Hematopoietic multipotent progenitor cell (in vitro differentiated cells): ENCODE data around the gene SHF. TPM values are rescaled to one million over a fixed set of nuclear protein-coding genes. Genes with fewer than 3 reads are reported as not detected.

Experiments
- DNase-seq, 3 donors: peaks; one replicate each; pipeline ENCODE4 v3.0.0-alpha.2; 2011 to 2015; ENCODE audit warnings: low read depth in 2 of 3, low spot score in 2 of 3
- total RNA-seq: library from RNA; depleted of rRNA; stranded (reverse); fragments of >200 nt; gene quantifications from one replicate; pipeline ENCODE4 v1.2.3, GENCODE V29; 2012

The SHF gene
- total RNA-seq, 1 donor = 24.5 TPM

DNA sequence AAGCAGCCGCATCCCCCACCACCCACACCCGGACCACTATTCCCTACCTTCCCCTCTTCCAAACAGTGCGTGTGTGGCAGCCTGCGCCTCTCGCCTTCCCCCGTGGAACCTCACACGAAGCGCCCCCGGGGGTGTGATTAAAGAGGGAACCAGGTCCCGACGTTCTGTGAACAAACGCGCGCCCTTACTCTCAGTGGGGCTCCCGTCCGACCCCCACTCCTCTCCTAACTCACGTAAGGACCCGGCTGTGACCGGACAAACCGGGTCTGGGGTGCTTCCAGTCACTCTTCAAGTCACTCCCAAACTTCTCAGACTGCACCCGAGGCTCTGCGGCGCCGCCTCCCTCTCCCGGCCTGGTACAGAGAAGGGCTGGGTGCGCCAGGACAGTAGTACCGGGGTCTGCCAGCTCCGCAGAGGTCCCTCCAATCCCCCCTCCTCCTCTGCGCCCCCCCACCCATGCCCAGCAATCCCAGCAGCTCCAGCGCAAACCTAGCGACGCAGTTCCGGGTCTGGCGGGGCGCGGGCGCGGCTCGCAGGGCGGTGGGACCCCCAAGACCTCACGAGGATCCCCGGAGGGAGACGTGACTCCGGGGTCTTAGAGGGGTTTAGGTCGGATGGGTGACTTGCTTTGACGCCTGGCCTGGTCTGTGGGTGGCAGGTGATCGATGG is 58.7 kb downstream of the SHF start:
- no peak for DNase-seq

- peak in 1 of 3 donors; percentile 70 for DNase-seq
Measured at GRCh38 chr15:45126535-45127158, 61.1 kb downstream of the SHF start.

DNA sequence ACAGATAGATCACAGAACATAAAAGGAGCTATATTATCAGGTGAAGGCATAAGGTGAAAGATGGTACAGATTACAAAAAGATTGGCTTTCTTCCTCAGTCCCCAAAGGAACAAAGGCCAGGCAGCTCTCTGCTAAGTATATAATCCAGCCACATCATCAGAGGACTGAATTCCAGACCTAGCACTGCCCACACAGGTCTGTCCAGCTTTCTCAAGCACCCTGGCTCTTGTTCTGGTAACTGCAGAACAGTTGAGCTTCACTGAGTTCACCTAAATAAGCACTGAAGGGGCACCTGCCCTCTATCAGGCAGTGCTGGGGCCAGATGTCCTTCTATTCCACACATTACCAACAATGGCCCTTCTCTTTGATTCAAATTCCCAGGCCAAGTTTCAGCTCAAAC is 64.4 kb downstream of the SHF start:
- DNase-seq = no peak

GRCh38 chr15:45122719-45123118 is 65.0 kb downstream of the SHF start:
- DNase-seq = no peak

GRCh38 chr15:45121706-45122417 is 65.9 kb downstream of the SHF start:
- no peak for DNase-seq

DNA sequence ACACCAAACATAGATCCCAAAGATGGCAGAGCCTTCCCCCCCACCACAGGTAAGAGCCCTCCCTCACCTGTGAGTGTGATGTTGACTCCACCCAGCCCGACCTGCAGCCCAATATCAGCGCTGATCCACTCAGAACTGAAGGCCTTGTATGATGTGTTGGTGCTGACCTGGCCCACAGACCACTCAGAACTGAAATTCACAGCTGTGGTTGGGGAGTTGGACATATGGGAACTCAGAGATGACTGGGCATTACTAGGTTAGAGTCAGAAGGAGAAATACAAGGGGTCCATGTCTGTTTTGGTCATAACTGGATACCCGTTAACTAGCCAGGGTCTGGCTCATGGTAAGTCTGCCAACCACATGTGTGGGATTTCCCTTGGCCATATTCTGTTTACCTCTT is 66.7 kb downstream of the SHF start:
- DNase-seq = no peak

- no peak for DNase-seq
Measured at GRCh38 chr15:45120081-45120972, 67.4 kb downstream of the SHF start.

- no peak for DNase-seq
Measured at GRCh38 chr15:45118996-45119395, 68.8 kb downstream of the SHF start.

GRCh38 chr15:45118131-45118588 is 69.6 kb downstream of the SHF start:
- peak; percentile 57 to 93 (median 88) for DNase-seq

GRCh38 chr15:45117308-45118130 is 70.2 kb downstream of the SHF start:
- DNase-seq = no peak

Other genes starting within 250 kb of the SHF start
- not detected for gene TERB2, start 231.3 kb downstream of the SHF start, total RNA-seq
- gene SORD, start 164.8 kb downstream of the SHF start, total RNA-seq = 25.9 TPM
- under 0.01 TPM for gene DUOX2, start 73.8 kb downstream of the SHF start, total RNA-seq
- gene DUOXA2, start 73.6 kb downstream of the SHF start, total RNA-seq = under 0.01 TPM
- gene DUOXA1, start 58.1 kb downstream of the SHF start, total RNA-seq = under 0.01 TPM
- under 0.01 TPM for gene DUOX1, start 58.0 kb downstream of the SHF start, total RNA-seq
- gene SLC28A2, start 64.3 kb upstream of the SHF start, total RNA-seq = not detected
- gene GATM, start 190.6 kb upstream of the SHF start, total RNA-seq = 23.2 TPM